HG02678 (cell line): Measurements from ENCODE around the gene TM7SF2.

Experiments used
- ATAC-seq: cut with Tn5 transposase; IDR thresholded peaks from one replicate; pipeline ENCODE4 v1.9.1; 2021; ENCODE audit warnings: mild to moderate bottlenecking, moderate library complexity; ENCODE audit not compliant: unreplicated experiment

The TM7SF2 gene

DNA sequence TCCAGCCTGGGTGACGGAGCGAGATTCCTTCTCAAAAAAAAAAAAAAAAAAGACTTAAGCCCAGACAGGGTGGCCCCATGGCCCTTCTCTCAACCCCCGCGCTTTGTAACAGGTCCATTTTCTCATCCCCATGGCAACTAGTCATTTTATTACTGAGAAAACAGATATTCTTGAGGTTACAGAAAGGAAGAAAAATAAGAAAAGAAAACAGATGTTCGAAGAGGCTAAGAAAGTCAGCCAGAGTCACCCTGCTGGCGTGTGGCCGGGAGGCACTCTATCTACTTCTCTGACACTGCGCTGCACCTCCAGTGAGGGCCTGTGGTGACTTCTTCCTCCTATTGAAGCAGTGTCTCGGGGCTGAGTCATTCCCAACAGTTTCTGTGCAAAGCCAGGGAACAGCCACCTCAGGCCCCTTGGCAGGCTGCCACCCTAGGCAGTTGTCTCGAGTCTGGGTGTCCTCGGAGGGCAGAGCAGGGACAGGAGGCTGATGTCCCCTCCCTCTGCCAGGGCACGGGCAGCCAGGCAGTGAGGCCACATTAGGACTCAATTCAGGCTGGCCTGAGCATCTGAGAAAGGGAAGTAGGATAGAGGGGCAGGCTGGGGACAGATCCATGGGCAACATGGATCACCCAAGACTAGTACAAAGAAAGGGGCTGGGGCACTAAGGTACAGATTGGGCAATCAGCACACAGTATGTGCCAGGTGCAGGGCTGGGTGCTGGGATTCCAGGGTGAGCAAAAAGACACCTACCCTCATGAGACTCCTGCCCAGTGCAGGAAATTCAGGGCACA, 39.0 kb downstream of the TM7SF2 start:
- peak; percentile 45 for ATAC-seq

- ATAC-seq, result no peak
Observed at GRCh38 chr11:65151331-65151899, 39.7 kb downstream of the TM7SF2 start.

GRCh38 chr11:65152122-65152521, 40.5 kb downstream of the TM7SF2 start:
- no peak for ATAC-seq

DNA sequence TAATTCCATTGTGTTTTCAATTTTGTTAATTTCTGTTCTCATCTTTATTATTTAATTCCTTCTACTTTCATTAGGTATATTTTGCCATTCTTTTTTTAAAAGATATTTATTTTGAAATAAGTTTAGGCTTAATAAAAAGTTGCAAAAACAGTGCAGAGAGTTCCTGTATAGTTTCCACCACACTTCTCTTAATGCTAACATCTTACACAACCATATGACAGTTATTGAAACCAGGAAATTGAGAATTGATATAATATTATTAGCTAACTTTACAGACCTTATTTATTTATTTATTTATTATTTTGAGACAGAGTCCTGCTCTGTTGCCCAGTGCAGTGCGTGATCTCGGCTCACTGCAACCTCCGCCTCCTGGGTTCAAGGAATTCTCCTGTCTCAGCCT, 44.6 kb downstream of the TM7SF2 start:
- ATAC-seq, result no peak

GRCh38 chr11:65156926-65157325, 45.3 kb downstream of the TM7SF2 start:
- ATAC-seq, result no peak

- no peak for ATAC-seq
Observed at GRCh38 chr11:65157336-65157735, 45.7 kb downstream of the TM7SF2 start.

GRCh38 chr11:65159012-65159411, 47.3 kb downstream of the TM7SF2 start:
- peak; percentile 60 for ATAC-seq

DNA sequence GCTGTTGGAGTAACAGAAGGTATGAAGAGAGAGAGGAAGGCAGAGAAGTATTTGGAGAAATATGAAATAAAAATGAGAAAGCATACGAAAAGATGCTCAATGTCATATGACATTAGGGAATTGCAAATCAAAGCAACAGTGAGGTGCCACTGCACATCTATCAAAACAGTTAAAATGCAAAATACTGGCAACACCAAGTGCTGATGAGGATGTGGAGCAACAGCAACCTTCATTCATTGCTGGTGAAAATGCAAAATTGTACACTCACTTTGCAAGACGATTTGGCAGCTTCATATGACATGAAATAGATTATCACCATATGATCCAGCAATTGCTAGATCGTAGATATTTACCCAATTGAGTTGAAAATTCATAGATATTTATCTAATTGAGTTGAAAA, 49.0 kb downstream of the TM7SF2 start:
- ATAC-seq, result no peak

GRCh38 chr11:65163684-65164083, 52.0 kb downstream of the TM7SF2 start:
- ATAC-seq, result no peak
